ENCODE results near the gene KIF18A.
A peak's percentile ranks its signal among the peaks of the same experiment; 100 is the strongest.

Gene KIF18A

DNA sequence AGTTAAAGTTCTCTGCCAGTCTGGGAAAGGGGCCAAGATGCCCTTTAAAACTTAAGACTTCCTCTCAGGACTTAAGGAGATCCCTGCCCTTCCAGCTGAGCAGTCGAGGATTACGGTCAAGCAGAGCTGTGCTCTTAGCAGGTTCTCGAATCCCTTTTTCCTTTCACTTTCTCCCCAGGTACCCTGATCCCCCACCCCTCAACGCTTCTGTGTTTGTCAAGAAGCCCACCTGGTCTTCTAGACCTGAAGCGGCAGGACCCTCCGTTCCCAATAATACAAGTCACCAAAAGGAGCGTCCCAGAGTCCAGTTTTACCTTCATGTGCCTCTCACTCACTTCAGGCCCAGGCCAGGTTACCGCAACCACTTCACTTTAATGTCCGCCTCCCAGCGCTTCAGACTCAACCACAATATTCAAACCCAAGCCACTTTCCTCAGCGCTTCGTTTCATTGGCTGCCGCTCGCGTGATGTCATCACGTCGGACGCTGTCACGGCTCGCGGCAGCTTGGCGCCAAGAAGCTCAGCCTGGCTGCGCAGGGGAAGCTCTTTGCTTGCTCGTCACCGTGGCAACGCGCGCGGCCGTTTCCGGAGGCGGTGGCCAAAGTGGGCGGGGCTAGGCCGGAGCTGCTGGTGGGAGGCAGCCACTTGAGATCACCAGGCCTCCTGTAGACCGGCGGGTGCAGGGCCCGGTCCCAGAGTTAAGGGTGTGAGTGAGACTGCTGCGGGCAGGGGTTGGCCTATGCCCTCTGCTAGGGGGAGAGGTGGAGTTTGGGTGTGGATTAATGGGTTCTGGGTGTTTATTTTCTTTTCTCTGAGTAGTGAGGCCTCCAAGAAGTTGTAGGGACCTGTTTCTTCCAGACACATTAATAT, at the start of gene KIF18A, which contains the start of gene METTL15:
Gene KIF18A, minus strand, starts transcription at position 407 of the 869 bp plus-strand sequence. CDS start 10,209 bp downstream, outside the sequence.
Gene METTL15, plus strand, starts transcription at position 639 of the 869 bp plus-strand sequence. CDS start 4,947 bp downstream, outside the sequence.
- TF ChIP-seq CTCF (IDR thresholded peaks at IDR 0.05; ENCODE audit: extremely low read depth, insufficient read depth, missing control alignments) = no peak
- in situ Hi-C loops (cut with MboI; ENCODE audit: low pct_unique_long_range_greater_than_20kb, low sequenced_read_pairs, unreplicated experiment) = no loop called here
- DNase-seq (ENCODE audit: low spot score) = peak; percentile 82

GRCh38 chr11:28153586-28153985, 45.6 kb upstream of the KIF18A start:
- no peak for DNase-seq (ENCODE audit: low spot score)
- in situ Hi-C loops (cut with MboI; ENCODE audit: low pct_unique_long_range_greater_than_20kb, low sequenced_read_pairs, unreplicated experiment) = no loop called here
- no peak for TF ChIP-seq CTCF (IDR thresholded peaks at IDR 0.05; ENCODE audit: extremely low read depth, insufficient read depth, missing control alignments)

- in situ Hi-C loops (cut with MboI; ENCODE audit: low pct_unique_long_range_greater_than_20kb, low sequenced_read_pairs, unreplicated experiment) = no loop called here
- no peak for DNase-seq (ENCODE audit: low spot score)
- TF ChIP-seq CTCF (IDR thresholded peaks at IDR 0.05; ENCODE audit: extremely low read depth, insufficient read depth, missing control alignments) = no peak
Measured at GRCh38 chr11:28152743-28153142, 44.8 kb upstream of the KIF18A start.

- DNase-seq (ENCODE audit: low spot score) = no peak
- in situ Hi-C loops (cut with MboI; ENCODE audit: low pct_unique_long_range_greater_than_20kb, low sequenced_read_pairs, unreplicated experiment) = no loop called here
- TF ChIP-seq CTCF (IDR thresholded peaks at IDR 0.05; ENCODE audit: extremely low read depth, insufficient read depth, missing control alignments) = no peak
Measured at GRCh38 chr11:28146123-28146751, 38.3 kb upstream of the KIF18A start.

- in situ Hi-C loops (cut with MboI; ENCODE audit: low pct_unique_long_range_greater_than_20kb, low sequenced_read_pairs, unreplicated experiment) = no loop called here
- DNase-seq (ENCODE audit: low spot score) = no peak
- no peak for TF ChIP-seq CTCF (IDR thresholded peaks at IDR 0.05; ENCODE audit: extremely low read depth, insufficient read depth, missing control alignments)
Measured at GRCh38 chr11:28144808-28145207, 36.9 kb upstream of the KIF18A start.

- no peak for TF ChIP-seq CTCF (IDR thresholded peaks at IDR 0.05; ENCODE audit: extremely low read depth, insufficient read depth, missing control alignments)
- in situ Hi-C loops (cut with MboI; ENCODE audit: low pct_unique_long_range_greater_than_20kb, low sequenced_read_pairs, unreplicated experiment) = no loop called here
- no peak for DNase-seq (ENCODE audit: low spot score)
Measured at GRCh38 chr11:28142724-28143123, 34.8 kb upstream of the KIF18A start.

All from GM13977 (cell line).